Fibroblast of pulmonary artery (primary cell): ENCODE measurements around the gene VPS26A.

Source experiments
- DNase-seq: peaks from one replicate; pipeline ENCODE4 v3.0.0-alpha.2; 2010; ENCODE audit warnings: low read depth
- H3K4me3 ChIP-seq: replicated peaks from 2 replicates; pipeline ENCODE4 v1.5.1; 2011; ENCODE audit warnings: low read depth, mild to moderate bottlenecking, control low read depth, low read length, moderate library complexity
- CTCF ChIP-seq: IDR thresholded peaks from 2 replicates; pipeline ENCODE4 v1.5.1; 2011; ENCODE audit warnings: mild to moderate bottlenecking, control low read depth, low read length, inconsistent platforms; ENCODE audit errors: missing control alignments

Gene VPS26A

GRCh38 chr10:69176823-69177222, 52.8 kb downstream of the VPS26A start:
- TF ChIP-seq CTCF, result no peak
- DNase-seq, result no peak

GRCh38 chr10:69179089-69179742, 55.2 kb downstream of the VPS26A start:
- DNase-seq, result no peak
- peak overlapping the region; percentile 100 for H3K4me3 ChIP-seq
- TF ChIP-seq CTCF, result no peak

More at GRCh38 chr10:69176823-69177222, 52.8 kb downstream of the VPS26A start:
- H3K4me3 ChIP-seq, result no peak overlapping the region

GRCh38 chr10:69179743-69180524, 56.0 kb downstream of the VPS26A start, which contains the start of gene SUPV3L1:
Gene SUPV3L1, plus strand, starts transcription at chr10:69180234. Its CDS starts 58 bp downstream, at chr10:69180292.
- DNase-seq, result peak; percentile 98
- H3K4me3 ChIP-seq, result peak within 1 kb of the TSS; percentile 100
- no peak for TF ChIP-seq CTCF

GRCh38 chr10:69180525-69181204, 56.7 kb downstream of the VPS26A start:
- no peak for TF ChIP-seq CTCF
- peak; percentile 18 for DNase-seq
- peak overlapping the region; percentile 100 for H3K4me3 ChIP-seq

GRCh38 chr10:69181433-69181832, 57.5 kb downstream of the VPS26A start:
- no peak for DNase-seq
- H3K4me3 ChIP-seq, result peak overlapping the region; percentile 100
- no peak for TF ChIP-seq CTCF

GRCh38 chr10:69182005-69182404, 58.0 kb downstream of the VPS26A start:
- no peak for DNase-seq
- H3K4me3 ChIP-seq, result no peak overlapping the region
- TF ChIP-seq CTCF, result no peak
